ENCODE measurements around the gene MYO1E. TPM values are rescaled to one million over a fixed set of nuclear protein-coding genes. Genes with fewer than 3 reads are reported as not detected.
"Not testable (repeated sequence)": the region's sequence is repeated elsewhere in the genome, so short reads cannot be mapped to it uniquely, and the experiment has no call there.

MYO1E gene
- total and polyA plus RNA-seq, 2 of the 4 experiments (the other 2 are of a cell fraction), result 13.4 to 37.3 TPM

DNA sequence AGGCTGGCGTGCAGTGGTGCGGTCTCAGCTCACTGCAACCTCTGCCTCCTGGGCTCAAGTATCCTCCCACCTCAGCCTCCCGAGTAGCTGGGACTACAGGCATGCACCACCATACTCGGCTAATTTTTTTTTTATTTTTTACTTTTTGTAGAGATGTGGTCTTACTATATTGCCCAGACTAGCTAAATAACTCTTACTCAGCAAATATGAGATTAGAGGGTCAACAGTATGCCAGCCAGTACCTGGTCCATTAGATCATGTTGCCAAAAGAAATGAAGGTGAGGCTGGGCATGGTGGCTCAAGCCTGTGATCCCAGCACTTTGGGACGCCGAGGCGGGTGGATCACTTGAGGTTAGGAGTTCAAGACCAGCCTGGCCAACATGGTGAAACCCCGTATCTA is 210.6 kb downstream of the MYO1E start:
- H2AK5ac ChIP-seq (ENCODE audit: low read depth, low read length); H3K23ac ChIP-seq (ENCODE audit: low read depth, low read length); dilution Hi-C loops (cut with HindIII; ENCODE audit: low sequenced_read_pairs, unreplicated experiment); H3K4me3 ChIP-seq (ENCODE audit: insufficient read depth, low read depth, low read length); H3K9me1 ChIP-seq (ENCODE audit: insufficient read depth, low read length); DNase-seq; H3K14ac ChIP-seq (replicated peaks; ENCODE audit: low read depth, low read length); ATAC-seq (ENCODE audit: low read depth); H3K4me2 ChIP-seq (ENCODE audit: low read depth, low read length); H3K4ac ChIP-seq (ENCODE audit: low read depth, low read length); H4K5ac ChIP-seq (ENCODE audit: low read depth, low read length); H2BK20ac ChIP-seq (ENCODE audit: low read depth, low read length); H3K9ac ChIP-seq (ENCODE audit: low read depth, low read length); POLR2A ChIA-PET (ENCODE audit: unreplicated experiment); H3K27ac ChIP-seq (ENCODE audit: insufficient read depth, low read length); H4K91ac ChIP-seq (ENCODE audit: insufficient read depth, low read depth, low read length); H4K8ac ChIP-seq (ENCODE audit: low read depth in 2 of 2, low read length in 2 of 2); H2BK15ac ChIP-seq (ENCODE audit: low read depth, low read length); H3K56ac ChIP-seq (ENCODE audit: extremely low read depth, insufficient read depth, low read length); H3K9me3 ChIP-seq (ENCODE audit: control insufficient read depth, insufficient read depth, low read length); H3K18ac ChIP-seq (ENCODE audit: low read depth, low read length); H2AK9ac ChIP-seq (replicated peaks; ENCODE audit: low read depth, low read length, poor library complexity); H2BK120ac ChIP-seq (ENCODE audit: low read depth, low read length); H2BK5ac ChIP-seq (ENCODE audit: low read depth, low read length, poor library complexity, severe bottlenecking); H3K27me3 ChIP-seq (ENCODE audit: control insufficient read depth, insufficient read depth, low read length); H4K20me1 ChIP-seq (ENCODE audit: insufficient read depth, low read length); BruUV-seq (replicated peaks); in situ Hi-C loops (cut with MboI; ENCODE audit: low sequenced_read_pairs); intact Hi-C loops (cut with micrococcal nuclease); H2AFZ ChIP-seq (replicated peaks; ENCODE audit: low read length, poor library complexity): not testable (repeated sequence)
- no CpG with 5 or more reads among the region's 8 CpGs for WGBS, 2 experiments (ENCODE audit: extremely low coverage in 2 of 2, insufficient read length in 1 of 2)
- peak; percentile 88 for TF ChIP-seq MAFK (IDR thresholded peaks at IDR 0.05; ENCODE audit: low read depth, low read length)
- H3K36me3 ChIP-seq (ENCODE audit: control insufficient read depth, insufficient read depth, low read length), result peaks cover 26% of the 10 kb centered on the region
- H3K4me1 ChIP-seq (ENCODE audit: control insufficient read depth, insufficient read depth, low read length), result peaks cover 11% of the 10 kb centered on the region
- CTCF ChIA-PET, result interaction anchor here (0.7 to 1.1 kb wide), 2 partner anchors 15 to 367 kb away, joined by 3 read pairs; no protein-coding TSS in a partner anchor
- peaks cover 4 to 11% of the 10 kb centered on the region in 2 experiments; a peak in 3 of 4 replicates for H3K79me1 ChIP-seq (ENCODE audit: low read depth in 1 of 2, low read length in 2 of 2)

All from IMR-90 (cell line).